Urinary bladder (tissue), 4 donors: ENCODE measurements around the gene TMEM238. TPM values are rescaled to one million over a fixed set of nuclear protein-coding genes. Genes with fewer than 3 reads are reported as not detected.

ENCODE experiments used
- DNase-seq: peaks from one replicate; pipeline ENCODE4 v3.0.0-alpha.2; 2015; ENCODE audit errors: extremely low spot score
- H3K27ac ChIP-seq: one replicate; pipeline ENCODE4 v1.5.1; 2013; ENCODE audit warnings: low read depth, mild to moderate bottlenecking, moderate library complexity
- H3K36me3 ChIP-seq: one replicate; pipeline ENCODE4 v1.6.1; 2013; ENCODE audit warnings: mild to moderate bottlenecking, moderate library complexity; ENCODE audit not compliant: insufficient read depth
- H3K4me1 ChIP-seq: one replicate; pipeline ENCODE4 v1.6.1; 2013; ENCODE audit warnings: mild to moderate bottlenecking, moderate library complexity; ENCODE audit not compliant: insufficient read depth
- H3K4me3 ChIP-seq: one replicate; pipeline ENCODE4 v1.5.1; 2013; ENCODE audit warnings: low read depth, low read length
- WGBS: extraction: QIAGEN DNeasy Blood & Tissue Kit; methylation state at CpG from one replicate; pipeline ENCODE4 v1.1.7; 2013; 5-methylcytosine and 5-hydroxymethylcytosine counted together
- polyA plus RNA-seq: library from polyadenylated mRNA; stranded (reverse); fragments of 200-250 nt; gene quantifications from one replicate; pipeline ENCODE4 v1.2.3, GENCODE V29; 2013
- total RNA-seq: library from RNA; depleted of rRNA; stranded (reverse); fragments of >200 nt; gene quantifications from one replicate; pipeline ENCODE4 v1.2.3, GENCODE V29; 2014
- donor health status: healthy with polysubstance abuse.
- donor health status: healthy.

Gene TMEM238
- total and polyA plus RNA-seq, 2 donors, result 0.43 TPM; not detected in 1

- H3K36me3 ChIP-seq, result no peaks in the 10 kb centered on the region
- H3K4me3 ChIP-seq, result no peak overlapping the region
- no peak overlapping the region for H3K27ac ChIP-seq
- 75% methylated on average over 19 of the region's 19 CpGs for WGBS
- no peak for DNase-seq
- H3K4me1 ChIP-seq, result peaks cover 1% of the 10 kb centered on the region
These were observed 18.1 kb downstream of the TMEM238 start for GRCh38 chr19:55365964-55366363.

DNA sequence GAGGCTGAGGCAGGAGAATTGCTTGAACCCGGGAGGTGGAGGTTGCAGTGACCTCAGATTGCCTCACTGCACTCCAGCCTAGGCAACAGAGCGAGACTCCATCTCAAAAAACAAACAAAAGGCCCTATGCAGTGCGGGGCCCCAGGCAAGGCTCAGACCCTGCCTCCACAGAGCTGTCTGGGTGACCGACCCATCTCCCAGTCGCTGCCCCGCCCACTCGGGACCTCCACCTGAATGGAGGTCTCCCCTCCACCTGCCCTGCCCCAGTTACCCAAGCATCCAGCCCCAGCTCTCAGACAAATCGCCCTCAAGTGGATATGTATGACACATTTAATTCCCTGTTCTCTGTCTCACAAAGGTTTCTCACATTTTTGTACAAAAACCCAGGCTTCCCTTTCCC lies 18.8 kb downstream of the TMEM238 start:
- Histone ChIP-seq H3K4me1 (peaks cover 1% of the 10 kb centered on the region), H3K4me3 (no peak overlapping the region), H3K36me3 (no peaks in the 10 kb centered on the region), H3K27ac (no peak overlapping the region)
- DNase-seq, result no peak
- WGBS, result 87% methylated on average over 8 of the region's 8 CpGs

DNA sequence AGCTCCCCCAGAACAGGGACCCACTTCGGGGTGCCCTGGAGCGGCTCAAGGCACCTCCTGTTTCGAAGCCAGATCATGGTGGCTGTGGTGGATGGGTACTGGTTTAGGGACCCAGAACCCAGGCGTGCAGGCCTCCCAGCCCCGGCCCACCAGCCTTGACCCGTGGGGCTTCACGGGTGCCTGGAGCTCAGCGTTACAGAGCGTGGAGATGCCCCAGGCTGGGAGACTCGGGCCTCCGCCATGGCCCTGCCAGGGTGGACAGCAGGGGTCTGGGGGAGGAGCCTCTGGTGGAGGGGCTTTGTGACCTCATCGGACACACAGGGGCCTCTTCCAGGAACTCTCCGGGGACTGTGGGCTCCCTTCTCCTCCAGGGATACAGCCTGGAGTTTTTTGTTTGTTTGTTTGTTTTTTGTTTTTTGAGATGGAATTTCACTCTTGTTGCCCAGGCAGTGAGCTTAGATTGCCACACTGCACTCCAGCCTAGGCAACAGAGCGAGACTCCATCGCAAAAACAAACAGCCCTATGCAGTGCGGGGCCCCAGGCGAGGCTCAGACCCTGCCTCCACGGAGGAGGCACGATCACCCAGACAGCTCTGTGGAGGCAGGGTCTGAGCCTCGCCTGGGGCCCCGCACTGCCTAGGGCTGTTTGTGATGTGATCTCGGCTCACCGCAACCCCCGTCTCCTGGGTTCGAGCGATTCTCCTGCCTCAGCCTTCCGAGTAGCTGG lies 20.9 kb downstream of the TMEM238 start, which contains the start of gene GARIN5B:
TSS of gene GARIN5B (minus strand) at position 271 of the 727 bp plus-strand sequence. CDS start at position 77, 194 bp downstream.
- no peaks in the 10 kb centered on the region for H3K36me3 ChIP-seq
- no peak within 1 kb of the TSS for H3K4me3 ChIP-seq
- WGBS, result 74% methylated on average over 27 of the region's 27 CpGs
- no peaks in the 10 kb centered on the region for H3K4me1 ChIP-seq
- DNase-seq, result no peak
- no peak within 1 kb of the TSS for H3K27ac ChIP-seq

- Histone ChIP-seq H3K4me1 (no peaks in the 10 kb centered on the region), H3K27ac (no peak overlapping the region), H3K36me3 (no peaks in the 10 kb centered on the region), H3K4me3 (no peak overlapping the region)
- DNase-seq, result no peak
- 72% methylated on average over 38 of the region's 38 CpGs for WGBS
These were observed 21.7 kb downstream of the TMEM238 start for GRCh38 chr19:55362174-55362989.

DNA sequence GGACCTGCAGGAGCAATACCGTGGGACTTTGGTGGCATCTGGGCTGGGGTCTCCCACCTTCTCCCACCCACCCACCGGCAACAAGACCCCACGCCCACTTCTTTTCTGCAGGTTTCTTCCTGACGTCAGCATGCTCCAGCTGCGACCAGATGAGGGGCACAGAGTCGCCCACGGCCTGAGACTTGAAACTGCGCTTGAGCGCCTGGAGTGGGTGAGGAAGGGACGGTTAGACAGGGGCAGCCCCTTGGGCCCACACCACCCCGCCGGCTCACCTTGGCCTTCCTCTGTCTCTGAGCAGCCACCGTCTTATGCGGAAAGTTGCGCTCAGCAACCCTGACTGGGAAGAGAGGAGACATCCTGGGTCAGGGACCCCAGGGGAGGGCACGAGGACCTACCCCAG lies 23.2 kb downstream of the TMEM238 start:
- no peak overlapping the region for H3K4me3 ChIP-seq
- no peak overlapping the region for H3K27ac ChIP-seq
- H3K4me1 ChIP-seq, result no peaks in the 10 kb centered on the region
- no peaks in the 10 kb centered on the region for H3K36me3 ChIP-seq
- DNase-seq, result no peak
- WGBS, result 92% methylated on average over 16 of the region's 16 CpGs

DNA sequence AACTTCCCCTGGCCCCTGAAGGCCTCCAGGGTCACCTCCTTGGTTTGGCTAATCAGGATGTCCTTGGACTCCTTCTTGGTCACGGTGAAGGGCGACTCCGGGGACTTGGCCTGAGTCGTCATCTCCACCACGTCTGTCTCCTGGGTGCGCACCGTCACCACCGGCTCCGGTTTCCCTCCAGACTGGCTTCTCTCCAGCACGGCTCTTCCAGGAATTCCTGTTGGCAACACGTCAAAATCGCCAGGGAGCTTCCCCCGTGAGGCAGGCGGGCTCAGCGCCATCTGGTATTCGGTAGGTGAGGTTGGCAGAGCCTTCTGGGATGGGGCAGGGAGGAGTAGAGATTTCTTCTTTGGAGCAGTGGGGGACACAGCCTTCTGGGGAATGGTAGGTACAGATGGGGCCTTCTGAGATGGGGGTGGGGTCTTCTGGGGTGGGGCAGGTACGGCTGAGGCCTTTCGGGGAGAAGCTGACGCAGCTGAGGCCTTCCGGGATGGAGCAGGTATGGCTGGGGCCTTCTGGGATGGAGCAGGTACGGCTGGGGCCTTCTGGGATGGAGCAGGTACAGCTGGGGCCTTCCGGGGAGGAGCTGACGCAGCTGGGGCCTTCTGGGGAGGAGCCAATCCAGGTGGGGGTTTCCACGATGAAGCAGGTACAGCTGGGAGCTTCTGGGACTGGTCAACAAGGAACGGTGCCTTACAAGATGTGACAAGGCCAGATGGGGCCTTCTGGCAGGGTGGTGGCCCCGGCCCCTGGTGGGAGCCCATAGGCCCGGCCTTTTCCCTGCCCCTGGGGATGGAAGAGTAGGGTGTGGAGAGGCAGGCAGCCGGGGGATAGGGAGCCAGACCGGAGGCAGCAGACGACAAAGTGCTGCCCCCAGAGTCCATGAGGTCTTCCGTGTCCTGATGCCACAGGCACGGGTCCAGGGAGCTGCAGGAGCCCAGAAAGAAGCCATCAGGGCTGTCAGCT lies 24.9 kb downstream of the TMEM238 start:
- Histone ChIP-seq H3K4me1 (no peaks in the 10 kb centered on the region), H3K36me3 (no peaks in the 10 kb centered on the region), H3K27ac (no peak overlapping the region), H3K4me3 (no peak overlapping the region)
- DNase-seq, result no peak
- whole genome bisulfite sequencing, result 72% methylated on average over 32 of the region's 32 CpGs

DNA sequence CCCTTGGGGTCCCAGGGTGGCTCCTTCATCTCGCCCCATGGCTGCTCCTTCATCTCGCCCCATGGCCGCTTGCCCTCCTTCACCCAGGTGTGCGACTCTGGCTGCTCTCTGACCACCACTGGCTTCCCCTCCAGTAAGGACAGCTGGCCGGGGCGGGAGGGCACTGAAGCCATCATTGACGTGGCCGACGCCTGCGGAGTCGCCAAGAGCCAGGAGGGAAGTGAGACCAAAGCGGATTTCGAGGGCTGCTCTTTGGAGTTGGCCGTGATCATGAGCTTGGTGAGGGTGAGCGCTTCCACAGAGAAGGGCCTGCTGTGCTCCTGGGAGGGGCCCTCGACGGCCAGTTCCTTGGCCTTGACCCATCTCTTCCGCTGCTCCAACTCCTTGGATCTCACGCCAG lies 25.6 kb downstream of the TMEM238 start:
- Histone ChIP-seq H3K27ac (no peak overlapping the region), H3K4me1 (no peaks in the 10 kb centered on the region), H3K4me3 (no peak overlapping the region), H3K36me3 (no peaks in the 10 kb centered on the region)
- 86% methylated on average over 19 of the region's 19 CpGs for WGBS
- no peak for DNase-seq

GRCh38 chr19:55355213-55355821 lies 28.8 kb downstream of the TMEM238 start:
- WGBS, result 17% methylated on average over 13 of the region's 13 CpGs
- Histone ChIP-seq H3K4me1 (no peaks in the 10 kb centered on the region), H3K27ac (no peak overlapping the region), H3K36me3 (no peaks in the 10 kb centered on the region), H3K4me3 (no peak overlapping the region)
- DNase-seq, result no peak

DNA sequence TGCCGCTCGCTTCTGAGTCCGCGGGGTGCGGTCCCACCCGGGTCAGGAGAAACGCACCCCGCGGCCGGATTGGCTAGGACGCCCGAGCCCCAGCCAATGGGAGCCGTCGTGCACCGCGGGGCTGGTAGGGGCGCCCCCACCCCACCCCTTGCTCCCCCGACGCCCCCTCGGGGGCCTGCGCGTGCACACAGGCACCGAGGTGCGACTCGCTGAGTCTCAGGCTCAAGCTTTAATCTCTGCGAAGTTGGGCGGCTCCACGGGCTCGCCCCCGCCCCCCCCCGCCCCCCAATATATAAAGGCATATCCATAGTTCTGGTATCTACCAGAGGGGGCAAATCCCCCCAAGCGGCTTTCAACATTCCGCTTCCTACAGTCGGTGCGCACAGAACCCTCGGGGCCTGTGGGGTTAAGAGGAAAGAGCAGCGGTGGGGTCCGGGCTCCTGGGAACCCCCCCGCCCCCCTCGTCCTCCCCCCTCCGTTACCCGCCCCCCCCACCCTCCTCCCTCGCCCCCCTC lies 29.3 kb downstream of the TMEM238 start, which contains the start of gene COX6B2:
TSS of gene COX6B2 (minus strand) at position 22 of the 515 bp plus-strand sequence. CDS start 198 bp downstream, outside the sequence.
- no peak for DNase-seq
- Histone ChIP-seq H3K27ac (no peak within 1 kb of the TSS), H3K4me3 (peak within 1 kb of the TSS; percentile 21), H3K36me3 (no peaks in the 10 kb centered on the region), H3K4me1 (no peaks in the 10 kb centered on the region)
- 2% methylated on average over 43 of the region's 43 CpGs for WGBS

- Histone ChIP-seq H3K4me1 (no peaks in the 10 kb centered on the region), H3K27ac (no peak overlapping the region), H3K36me3 (no peaks in the 10 kb centered on the region), H3K4me3 (peak overlapping the region; percentile 21)
- no peak for DNase-seq
- 2% methylated on average over 72 of the region's 72 CpGs for WGBS
These were observed 30.0 kb downstream of the TMEM238 start for GRCh38 chr19:55353803-55354697.

DNA sequence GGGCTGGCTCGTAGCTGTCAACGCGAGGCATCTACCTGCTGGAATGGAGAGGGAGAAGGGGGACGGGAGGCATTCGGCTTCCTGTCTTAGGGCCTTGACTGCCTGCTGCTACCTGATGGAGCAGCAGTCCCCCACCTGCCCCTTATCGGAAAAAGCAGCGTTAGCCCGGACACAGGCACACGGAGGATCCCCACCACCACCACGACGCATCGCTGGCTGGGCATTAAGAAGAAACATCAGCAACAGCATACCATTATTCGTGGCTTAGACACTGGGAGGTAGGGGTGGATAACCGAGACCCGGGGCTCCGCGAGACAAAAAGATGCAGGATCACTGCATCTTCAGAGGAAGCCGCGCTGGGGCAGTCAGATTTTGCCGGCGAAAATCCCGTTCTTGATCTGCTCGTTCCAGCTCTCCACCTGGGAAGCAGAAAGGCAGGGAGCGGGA lies 30.7 kb downstream of the TMEM238 start:
- no peak for DNase-seq
- no peaks in the 10 kb centered on the region for H3K36me3 ChIP-seq
- no peaks in the 10 kb centered on the region for H3K4me1 ChIP-seq
- no peak overlapping the region for H3K27ac ChIP-seq
- H3K4me3 ChIP-seq, result peak overlapping the region; percentile 21
- 3% methylated on average over 24 of the region's 24 CpGs for whole genome bisulfite sequencing
